ENCODE results near the gene NYNRIN. TPM values are rescaled to one million over a fixed set of nuclear protein-coding genes. Genes with fewer than 3 reads are reported as not detected.
A peak's percentile ranks its signal among the peaks of the same experiment; 100 is the strongest.

The NYNRIN gene
- polyA plus RNA-seq, 3 donors: 0.18 to 0.84 (median 0.40) TPM

GRCh38 chr14:24399447-24399822, 632 bp downstream of the NYNRIN start:
- Mint-ChIP-seq H3K27me3 (ENCODE audit: low read depth in 3 of 3) (peaks cover 5 to 14% (median 11%) of the 10 kb centered on the region in 3 donors), H3K27ac (peak overlapping the region in 1 of 7 donors; percentile 60), H3K9me3 (peaks cover 0 to 2% (median 0%) of the 10 kb centered on the region in 7 donors), H3K36me3 (peaks cover 0 to 4% of the 10 kb centered on the region in 2 donors), H3K4me3 (peak overlapping the region; percentile 74 to 86), H3K4me1 (peaks cover 37% of the 10 kb centered on the region)
- Histone ChIP-seq H3K9ac (ENCODE audit: insufficient read depth, low read length, poor library complexity, severe bottlenecking) (peak overlapping the region; percentile 64), H3K27ac (ENCODE audit: low read depth in 1 of 2, low read length in 2 of 2) (no peak overlapping the region), H3K4me2 (replicated peaks; ENCODE audit: extremely low read depth, low read length, poor library complexity, severe bottlenecking) (peak overlapping the region; percentile 84), H2AFZ (ENCODE audit: insufficient read depth, low read depth, low read length, poor library complexity, severe bottlenecking) (peak overlapping the region; percentile 79), H3K9me3 (replicated peaks in 1 of 2; ENCODE audit: control insufficient read depth in 1 of 2, insufficient read depth in 1 of 2, low read length in 2 of 2) (no peaks in the 10 kb centered on the region), H3K4me3 (replicated peaks in 1 of 3; ENCODE audit: low read depth in 2 of 3, low read length in 3 of 3) (peak overlapping the region; percentile 39 to 77 (median 48)), H3K4me1 (ENCODE audit: control insufficient read depth in 1 of 2, insufficient read depth in 2 of 2, low read length in 2 of 2) (peaks cover 35 to 43% of the 10 kb centered on the region in 2 donors), H3K27me3 (ENCODE audit: control insufficient read depth in 2 of 2, insufficient read depth in 2 of 2, low read length in 2 of 2) (peaks cover 0 to 7% of the 10 kb centered on the region in 2 donors), H3K36me3 (replicated peaks in 1 of 2; ENCODE audit: control insufficient read depth in 1 of 2, insufficient read depth in 2 of 2, low read length in 2 of 2) (no peaks in the 10 kb centered on the region), H3K79me2 (ENCODE audit: insufficient read depth, low read length) (no peaks in the 10 kb centered on the region), H4K20me1 (ENCODE audit: insufficient read depth, low read length) (no peaks in the 10 kb centered on the region)
- no peak for TF ChIP-seq CTCF (IDR thresholded peaks at IDR 0.05)
- no peak for DNase-seq
- WGBS (ENCODE audit: insufficient coverage): 0% methylated on average over 7 of the region's 8 CpGs
- intact Hi-C loops (cut with micrococcal nuclease): no loop called here

GRCh38 chr14:24399999-24400718, 1.4 kb downstream of the NYNRIN start:
- Mint-ChIP-seq H3K4me1 (peaks cover 37% of the 10 kb centered on the region), H3K9me3 (peaks cover 0 to 2% (median 0%) of the 10 kb centered on the region in 7 donors), H3K27me3 (ENCODE audit: low read depth in 3 of 3) (peaks cover 5 to 14% (median 11%) of the 10 kb centered on the region in 3 donors), H3K36me3 (peaks cover 0 to 4% of the 10 kb centered on the region in 2 donors), H3K27ac (peak overlapping the region in 1 of 7 donors; percentile 16), H3K4me3 (peak overlapping the region in 1 of 2 donors; percentile 49)
- Histone ChIP-seq H3K9ac (ENCODE audit: insufficient read depth, low read length, poor library complexity, severe bottlenecking) (peak overlapping the region; percentile 64), H3K9me3 (replicated peaks in 1 of 2; ENCODE audit: control insufficient read depth in 1 of 2, insufficient read depth in 1 of 2, low read length in 2 of 2) (no peaks in the 10 kb centered on the region), H2AFZ (ENCODE audit: insufficient read depth, low read depth, low read length, poor library complexity, severe bottlenecking) (peak overlapping the region; percentile 79), H3K79me2 (ENCODE audit: insufficient read depth, low read length) (no peaks in the 10 kb centered on the region), H3K4me3 (replicated peaks in 1 of 3; ENCODE audit: low read depth in 2 of 3, low read length in 3 of 3) (no peak overlapping the region), H3K27ac (ENCODE audit: low read depth in 1 of 2, low read length in 2 of 2) (no peak overlapping the region), H3K4me2 (replicated peaks; ENCODE audit: extremely low read depth, low read length, poor library complexity, severe bottlenecking) (peak overlapping the region; percentile 84), H4K20me1 (ENCODE audit: insufficient read depth, low read length) (no peaks in the 10 kb centered on the region), H3K36me3 (replicated peaks in 1 of 2; ENCODE audit: control insufficient read depth in 1 of 2, insufficient read depth in 2 of 2, low read length in 2 of 2) (no peaks in the 10 kb centered on the region), H3K27me3 (ENCODE audit: control insufficient read depth in 2 of 2, insufficient read depth in 2 of 2, low read length in 2 of 2) (peaks cover 0 to 7% of the 10 kb centered on the region in 2 donors), H3K4me1 (ENCODE audit: control insufficient read depth in 1 of 2, insufficient read depth in 2 of 2, low read length in 2 of 2) (peaks cover 35 to 41% of the 10 kb centered on the region in 2 donors)
- 83% methylated on average over 1 of the region's 4 CpGs for WGBS (ENCODE audit: insufficient coverage)
- intact Hi-C loops (cut with micrococcal nuclease): no loop called here
- TF ChIP-seq CTCF (IDR thresholded peaks at IDR 0.05): no peak
- no peak for DNase-seq

Data from CD14-positive monocyte (primary cell).